ENCODE data around the gene GFOD1. TPM values are rescaled to one million over a fixed set of nuclear protein-coding genes. Genes with fewer than 3 reads are reported as not detected.

The GFOD1 gene
- total and polyA plus RNA-seq, 4 donors = 2.6 to 16.8 (median 5.0) TPM

- no peak for DNase-seq (ENCODE audit: low spot score)
- H3K36me3 ChIP-seq (ENCODE audit: control insufficient read depth in 4 of 4, insufficient read depth in 3 of 4, low read depth in 1 of 4, low read length in 3 of 4) = peaks cover 2 to 10% (median 8%) of the 10 kb centered on the region in 4 donors
- H3K9me3 ChIP-seq (ENCODE audit: control insufficient read depth in 4 of 4, low read length in 3 of 4) = no peaks in the 10 kb centered on the region
- no peak overlapping the region for H3K9ac ChIP-seq (ENCODE audit: low read depth in 1 of 2, low read length in 2 of 2)
- H3K27ac ChIP-seq (ENCODE audit: low read depth in 1 of 2, low read length in 2 of 2) = no peak overlapping the region
- H3K4me1 ChIP-seq (ENCODE audit: control insufficient read depth in 4 of 4, insufficient read depth in 4 of 4, low read length in 3 of 4) = peaks cover 0 to 3% (median 0%) of the 10 kb centered on the region in 4 donors
- TF ChIP-seq, protein P1, sequence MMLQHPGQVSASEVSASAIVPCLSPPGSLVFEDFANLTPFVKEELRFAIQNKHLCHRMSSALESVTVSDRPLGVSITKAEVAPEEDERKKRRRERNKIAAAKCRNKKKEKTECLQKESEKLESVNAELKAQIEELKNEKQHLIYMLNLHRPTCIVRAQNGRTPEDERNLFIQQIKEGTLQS (IDR thresholded peaks at IDR 0.05) = no peak
- no peak for TF ChIP-seq MAX (IDR thresholded peaks at IDR 0.05)
- TF ChIP-seq REST (IDR thresholded peaks at IDR 0.05) = no peak
- no peak for TF ChIP-seq HNF4G (IDR thresholded peaks at IDR 0.05)
- TF ChIP-seq EGR1 (IDR thresholded peaks at IDR 0.05; ENCODE audit: low read depth in 2 of 2) = no peak
- TF ChIP-seq CTCF (IDR thresholded peaks at IDR 0.05; ENCODE audit: low read depth, low read length, missing input control) = no peak
- no peak for TF ChIP-seq RXRA (IDR thresholded peaks at IDR 0.05)
- TF ChIP-seq YY1 (IDR thresholded peaks at IDR 0.05) = no peak
- TF ChIP-seq HNF4A (conservative IDR thresholded peaks at IDR 0.05) = no peak
- TF ChIP-seq FOXA1 (IDR thresholded peaks at IDR 0.05) = no peak
- TF ChIP-seq NR2F2 (IDR thresholded peaks at IDR 0.05) = no peak
- TF ChIP-seq RAD21 (IDR thresholded peaks at IDR 0.05) = no peak
- 83% methylated on average over 7 of the region's 7 CpGs for WGBS
- no peaks in the 10 kb centered on the region for H3K27me3 ChIP-seq (ENCODE audit: control insufficient read depth in 4 of 4, insufficient read depth in 4 of 4, low read length in 3 of 4)
- H3K4me3 ChIP-seq (ENCODE audit: low read depth in 1 of 3, low read length in 3 of 3) = no peak overlapping the region
Measured at GRCh38 chr6:13368079-13368730, 119.2 kb downstream of the GFOD1 start.

DNA sequence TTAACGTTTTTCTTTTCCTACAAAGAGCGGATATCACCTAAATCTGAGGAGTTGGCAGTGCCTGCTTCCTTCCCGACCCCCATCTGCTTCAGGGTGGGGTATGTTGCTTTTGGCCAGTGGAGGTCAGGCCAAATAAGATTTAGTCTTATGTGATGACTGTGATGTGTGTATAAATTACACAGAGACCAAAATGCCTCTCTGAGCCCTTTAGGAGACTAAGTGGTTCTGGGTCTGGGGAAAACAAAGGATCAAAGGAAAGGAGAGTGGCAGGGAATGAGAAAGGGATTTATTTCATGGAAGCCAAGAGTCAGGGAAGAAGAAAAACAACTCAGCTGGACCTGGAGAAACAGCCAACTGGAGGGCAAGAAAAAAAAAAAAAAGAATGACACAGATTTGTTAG lies 120.0 kb downstream of the GFOD1 start:
- TF ChIP-seq GABPA (IDR thresholded peaks at IDR 0.05 in 1 of 2, conservative IDR thresholded peaks at IDR 0.05 in 1 of 2) = no peak
- TF ChIP-seq RAD21 (IDR thresholded peaks at IDR 0.05) = no peak
- TF ChIP-seq EGR1 (IDR thresholded peaks at IDR 0.05; ENCODE audit: low read depth in 2 of 2) = no peak
- TF ChIP-seq NR2F2 (IDR thresholded peaks at IDR 0.05) = no peak
- TF ChIP-seq RXRA (IDR thresholded peaks at IDR 0.05) = no peak
- TF ChIP-seq HNF4G (IDR thresholded peaks at IDR 0.05) = no peak
- no peak for TF ChIP-seq SP1 (IDR thresholded peaks at IDR 0.05)
- no peak for TF ChIP-seq ZBTB33 (IDR thresholded peaks at IDR 0.05)
- no peak for TF ChIP-seq YY1 (IDR thresholded peaks at IDR 0.05)
- TF ChIP-seq HNF4A (conservative IDR thresholded peaks at IDR 0.05) = no peak
- Histone ChIP-seq H3K4me3 (ENCODE audit: low read depth in 1 of 3, low read length in 3 of 3) (no peak overlapping the region), H3K27ac (ENCODE audit: low read depth in 1 of 2, low read length in 2 of 2) (no peak overlapping the region), H3K27me3 (ENCODE audit: control insufficient read depth in 4 of 4, insufficient read depth in 4 of 4, low read length in 3 of 4) (no peaks in the 10 kb centered on the region), H3K9me3 (ENCODE audit: control insufficient read depth in 4 of 4, low read length in 3 of 4) (no peaks in the 10 kb centered on the region), H3K4me1 (ENCODE audit: control insufficient read depth in 4 of 4, insufficient read depth in 4 of 4, low read length in 3 of 4) (peaks cover 0 to 3% (median 0%) of the 10 kb centered on the region in 4 donors), H3K9ac (ENCODE audit: low read depth in 1 of 2, low read length in 2 of 2) (no peak overlapping the region), H3K36me3 (ENCODE audit: control insufficient read depth in 4 of 4, insufficient read depth in 3 of 4, low read depth in 1 of 4, low read length in 3 of 4) (peaks cover 2 to 13% (median 9%) of the 10 kb centered on the region in 4 donors)
- no peak for DNase-seq (ENCODE audit: low spot score)
- WGBS = 76% methylated on average over 3 of the region's 3 CpGs
